ENCODE measurements around the gene SPAG16. TPM values are rescaled to one million over a fixed set of nuclear protein-coding genes. Genes with fewer than 3 reads are reported as not detected.
A peak's percentile ranks its signal among the peaks of the same experiment; 100 is the strongest.

SPAG16 gene
- total and polyA plus RNA-seq, 2 donors (not counting 1 experiment from before 2014, with no cell fraction given) = 24.1 to 36.8 TPM

- no peak overlapping the region for H3K9ac ChIP-seq (ENCODE audit: insufficient read depth, low read length)
- no peaks in the 10 kb centered on the region for H3K36me3 ChIP-seq (ENCODE audit: control insufficient read depth, insufficient read depth, low read length)
- H3K9me3 ChIP-seq (ENCODE audit: control insufficient read depth, insufficient read depth, low read depth, low read length) = no peaks in the 10 kb centered on the region
- H2AFZ ChIP-seq (ENCODE audit: low read length) = no peak overlapping the region
- no peak overlapping the region for H3K4me2 ChIP-seq (ENCODE audit: extremely low read depth, insufficient read depth, low read length)
- H3K4me3 ChIP-seq (replicated peaks in 1 of 4; ENCODE audit: control extremely low read depth in 1 of 4, insufficient read depth in 1 of 4, low read depth in 3 of 4, low read length in 4 of 4) = no peak overlapping the region
- no peaks in the 10 kb centered on the region for H3K4me1 ChIP-seq (ENCODE audit: control insufficient read depth, extremely low read depth, insufficient read depth, low read length)
- no peak overlapping the region for H3K27ac ChIP-seq (ENCODE audit: insufficient read depth, low read length)
- DNase-seq (ENCODE audit: low read depth in 2 of 2) = no peak
- no peak for TF ChIP-seq CTCF (conservative IDR thresholded peaks at IDR 0.05 in 1 of 2, IDR thresholded peaks at IDR 0.05 in 1 of 2; ENCODE audit: low read depth in 1 of 2, low read length in 2 of 2)
- no peak for TF ChIP-seq EZH2 (IDR thresholded peaks at IDR 0.05; ENCODE audit: low read length, missing control alignments)
- no peaks in the 10 kb centered on the region for H4K20me1 ChIP-seq (ENCODE audit: control insufficient read depth, extremely low read depth, insufficient read depth, low read length)
- no peaks in the 10 kb centered on the region for H3K27me3 ChIP-seq (ENCODE audit: control insufficient read depth, insufficient read depth, low read length)
- no peaks in the 10 kb centered on the region for H3K79me2 ChIP-seq (ENCODE audit: control insufficient read depth, insufficient read depth, low read length)
Measured at GRCh38 chr2:214410128-214410775, 1126.0 kb downstream of the SPAG16 start.

- no peaks in the 10 kb centered on the region for H4K20me1 ChIP-seq (ENCODE audit: control insufficient read depth, extremely low read depth, insufficient read depth, low read length)
- H3K36me3 ChIP-seq (ENCODE audit: control insufficient read depth, insufficient read depth, low read length) = no peaks in the 10 kb centered on the region
- H3K27ac ChIP-seq (ENCODE audit: insufficient read depth, low read length) = no peak within 1 kb of the TSS
- no peak within 1 kb of the TSS for H3K4me3 ChIP-seq (replicated peaks in 1 of 4; ENCODE audit: control extremely low read depth in 1 of 4, insufficient read depth in 1 of 4, low read depth in 3 of 4, low read length in 4 of 4)
- no peak within 1 kb of the TSS for H2AFZ ChIP-seq (ENCODE audit: low read length)
- DNase-seq (ENCODE audit: low read depth in 2 of 2) = peak; percentile 60 to 77
- H3K9ac ChIP-seq (ENCODE audit: insufficient read depth, low read length) = no peak within 1 kb of the TSS
- no peaks in the 10 kb centered on the region for H3K27me3 ChIP-seq (ENCODE audit: control insufficient read depth, insufficient read depth, low read length)
- H3K79me2 ChIP-seq (ENCODE audit: control insufficient read depth, insufficient read depth, low read length) = no peaks in the 10 kb centered on the region
- no peaks in the 10 kb centered on the region for H3K4me1 ChIP-seq (ENCODE audit: control insufficient read depth, extremely low read depth, insufficient read depth, low read length)
- no peak for TF ChIP-seq EZH2 (IDR thresholded peaks at IDR 0.05; ENCODE audit: low read length, missing control alignments)
- TF ChIP-seq CTCF (conservative IDR thresholded peaks at IDR 0.05 in 1 of 2, IDR thresholded peaks at IDR 0.05 in 1 of 2; ENCODE audit: low read depth in 1 of 2, low read length in 2 of 2) = no peak
- H3K4me2 ChIP-seq (ENCODE audit: extremely low read depth, insufficient read depth, low read length) = no peak within 1 kb of the TSS
- H3K9me3 ChIP-seq (ENCODE audit: control insufficient read depth, insufficient read depth, low read depth, low read length) = no peaks in the 10 kb centered on the region
Measured at GRCh38 chr2:214410918-214411554, 1126.8 kb downstream of the SPAG16 start, which contains the start of gene VWC2L. Gene VWC2L (plus strand): TSS chr2:214411054. CDS start chr2:214414194, 3,140 bp downstream.

GRCh38 chr2:214412679-214413078, 1128.4 kb downstream of the SPAG16 start:
- no peak for TF ChIP-seq CTCF (conservative IDR thresholded peaks at IDR 0.05 in 1 of 2, IDR thresholded peaks at IDR 0.05 in 1 of 2; ENCODE audit: low read depth in 1 of 2, low read length in 2 of 2)
- no peak for TF ChIP-seq EZH2 (IDR thresholded peaks at IDR 0.05; ENCODE audit: low read length, missing control alignments)
- no peaks in the 10 kb centered on the region for H3K79me2 ChIP-seq (ENCODE audit: control insufficient read depth, insufficient read depth, low read length)
- H3K9me3 ChIP-seq (ENCODE audit: control insufficient read depth, insufficient read depth, low read depth, low read length) = no peaks in the 10 kb centered on the region
- no peaks in the 10 kb centered on the region for H3K4me1 ChIP-seq (ENCODE audit: control insufficient read depth, extremely low read depth, insufficient read depth, low read length)
- H3K27me3 ChIP-seq (ENCODE audit: control insufficient read depth, insufficient read depth, low read length) = no peaks in the 10 kb centered on the region
- DNase-seq (ENCODE audit: low read depth in 2 of 2) = no peak
- no peak overlapping the region for H3K27ac ChIP-seq (ENCODE audit: insufficient read depth, low read length)
- no peak overlapping the region for H3K4me2 ChIP-seq (ENCODE audit: extremely low read depth, insufficient read depth, low read length)
- H3K4me3 ChIP-seq (replicated peaks in 1 of 4; ENCODE audit: control extremely low read depth in 1 of 4, insufficient read depth in 1 of 4, low read depth in 3 of 4, low read length in 4 of 4) = no peak overlapping the region
- no peaks in the 10 kb centered on the region for H3K36me3 ChIP-seq (ENCODE audit: control insufficient read depth, insufficient read depth, low read length)
- H2AFZ ChIP-seq (ENCODE audit: low read length) = no peak overlapping the region
- no peak overlapping the region for H3K9ac ChIP-seq (ENCODE audit: insufficient read depth, low read length)
- H4K20me1 ChIP-seq (ENCODE audit: control insufficient read depth, extremely low read depth, insufficient read depth, low read length) = no peaks in the 10 kb centered on the region

All from fibroblast of lung (primary cell).